Measurements from ENCODE around the gene PSMC3.

- TF ChIP-seq CTCF (IDR thresholded peaks at IDR 0.05; ENCODE audit: low read length) (no peak), EZH2 (IDR thresholded peaks at IDR 0.05; ENCODE audit: borderline replicate concordance, low read length) (no peak)
Observed at GRCh38 chr11:47395223-47396048, 30.8 kb downstream of the PSMC3 start.
